H1 (cell line): ENCODE results near the gene C1GALT1C1. TPM values are rescaled to one million over a fixed set of nuclear protein-coding genes. Genes with fewer than 3 reads are reported as not detected.

Source experiments
- CTCF ChIA-PET: fragments of 300-600 bp; sonication (Branson Sonifier 250); formaldehyde crosslinking; loops from one replicate; lab custom pipeline; 2021; ENCODE audit not compliant: partially characterized antibody; lab: Charles Lee
- POLR2A ChIA-PET: fragments of 300-600 bp; sonication (Branson Sonifier 250); formaldehyde crosslinking; loops from one replicate; lab custom pipeline; 2021; ENCODE audit warnings: inconsistent platforms; ENCODE audit not compliant: partially characterized antibody; lab: Charles Lee
- DNase-seq, 2 experiments: peaks; one replicate each; pipeline versions ENCODE4 v3.0.0 to v3.0.0-alpha.2; 2010 to 2022; ENCODE audit warnings: low spot score in 2 of 2, low read depth in 1 of 2, mixed read lengths in 1 of 2
- FAIRE-seq: peaks from 2 replicates; lab custom pipeline; 2011; peaks lifted over from hg19 to GRCh38; lab: Jason Lieb, UNC
- H2AFZ ChIP-seq: 2 replicates; pipeline ENCODE4 v1.8.1; 2012; ENCODE audit warnings: low read length, inconsistent platforms
- H2AK5ac ChIP-seq: 2 replicates; pipeline ENCODE4 v1.6.1; 2013; ENCODE audit warnings: low read depth, low read length
- H2BK120ac ChIP-seq: replicated peaks from 2 replicates; pipeline ENCODE3; 2013; ENCODE audit warnings: low read depth, low read length, inconsistent platforms
- H2BK12ac ChIP-seq: 2 replicates; pipeline ENCODE4 v1.6.1; 2013; ENCODE audit warnings: low read depth, low read length
- H2BK15ac ChIP-seq: 2 replicates; pipeline ENCODE4 v1.6.1; 2013; ENCODE audit warnings: low read length
- H2BK20ac ChIP-seq: 2 replicates; pipeline ENCODE4 v1.6.1; 2013; ENCODE audit warnings: low read length
- H2BK5ac ChIP-seq: 2 replicates; pipeline ENCODE4 v1.6.1; 2013; ENCODE audit warnings: low read depth, low read length
- H3K14ac ChIP-seq: 2 replicates; pipeline ENCODE4 v1.6.1; 2013; ENCODE audit warnings: inconsistent platforms; ENCODE audit not compliant: insufficient read length
- H3K18ac ChIP-seq: 2 replicates; pipeline ENCODE4 v1.6.1; 2013; ENCODE audit warnings: low read length; ENCODE audit errors: extremely low read depth
- H3K23ac ChIP-seq: 2 replicates; pipeline ENCODE4 v1.6.1; 2013; ENCODE audit warnings: inconsistent platforms; ENCODE audit not compliant: insufficient read length
- H3K23me2 ChIP-seq: 2 replicates; pipeline ENCODE4 v1.6.1; 2013; ENCODE audit warnings: low read depth, low read length
- H3K27ac ChIP-seq: 2 replicates; pipeline ENCODE4 v1.6.1; 2011; ENCODE audit warnings: low read depth, low read length, inconsistent platforms
- H3K27me3 ChIP-seq, 4 experiments: replicated peaks in 1 of 4; 1 replicate in 1 of 4; 2 replicates in 3 of 4; pipeline versions ENCODE4 v1.6.1 to v1.8.1; 2011 to 2013; ENCODE audit warnings: low read length in 3 of 4, mild to moderate bottlenecking in 3 of 4, inconsistent platforms in 2 of 4, mixed read lengths in 2 of 4, moderate library complexity in 1 of 4; ENCODE audit not compliant: control insufficient read depth in 3 of 4, insufficient read depth in 3 of 4; ENCODE audit errors: extremely low read depth in 1 of 4
- H3K36me3 ChIP-seq, 4 experiments: 2 replicates each; pipeline versions ENCODE4 v1.6.1 to v1.8.1; 2011 to 2013; ENCODE audit warnings: mild to moderate bottlenecking in 4 of 4, low read length in 3 of 4, moderate library complexity in 2 of 4, control low read depth in 1 of 4, inconsistent platforms in 1 of 4; ENCODE audit not compliant: insufficient read depth in 4 of 4, control insufficient read depth in 2 of 4
- H3K4ac ChIP-seq: replicated peaks from 2 replicates; pipeline ENCODE3; 2013; ENCODE audit warnings: low read length, low read depth, mixed read lengths, inconsistent platforms; ENCODE audit not compliant: insufficient read length
- H3K4me1 ChIP-seq, 4 experiments: replicated peaks in 1 of 4; 1 replicate in 1 of 4; 2 replicates in 3 of 4; pipeline versions ENCODE4 v1.6.1 to v1.8.1; 2011 to 2013; ENCODE audit warnings: low read length in 3 of 4, inconsistent platforms in 2 of 4, mixed read lengths in 1 of 4; ENCODE audit not compliant: insufficient read depth in 4 of 4, control insufficient read depth in 3 of 4
- H3K4me2 ChIP-seq, 2 experiments: 2 replicates each; pipeline versions ENCODE4 v1.6.1 to v1.8.1; 2011 to 2013; ENCODE audit warnings: low read depth in 2 of 2, low read length in 2 of 2, control low read depth in 1 of 2, inconsistent platforms in 1 of 2, mild to moderate bottlenecking in 1 of 2; ENCODE audit not compliant: insufficient read depth in 1 of 2
- H3K4me3 ChIP-seq, 4 experiments: fragments of 200-600, 300-600 bp in 1 of 4; sonication (generic), shearing (Covaris generic), sonication (Bioruptor Twin) in 1 of 4; 2 replicates each; pipeline versions ENCODE4 v1.5.1 to v1.8.1; 2011 to 2016; ENCODE audit warnings: low read length in 4 of 4, low read depth in 3 of 4, control low read depth in 2 of 4, inconsistent platforms in 2 of 4, mild to moderate bottlenecking in 2 of 4, mixed read lengths in 1 of 4, moderate library complexity in 1 of 4; ENCODE audit not compliant: insufficient read depth in 2 of 4; ENCODE audit errors: extremely low read depth in 1 of 4
- H3K56ac ChIP-seq: replicated peaks from 2 replicates; pipeline ENCODE3; 2013; ENCODE audit warnings: low read depth, mild to moderate bottlenecking, mixed read lengths, low read length, inconsistent platforms; ENCODE audit not compliant: insufficient read length
- H3K79me1 ChIP-seq: 2 replicates; pipeline ENCODE4 v1.6.1; 2013; ENCODE audit warnings: low read depth, low read length, control low read depth
- H3K79me2 ChIP-seq, 2 experiments: 2 replicates each; pipeline versions ENCODE4 v1.6.1 to v1.8.1; 2012 to 2013; ENCODE audit warnings: low read length in 2 of 2, mild to moderate bottlenecking in 2 of 2, inconsistent platforms in 1 of 2; ENCODE audit not compliant: insufficient read depth in 2 of 2, control insufficient read depth in 1 of 2
- H3K9ac ChIP-seq, 4 experiments: replicated peaks in 1 of 4; 1 replicate in 1 of 4; 2 replicates in 3 of 4; pipeline versions ENCODE4 v1.6.1 to v1.8.1; 2011 to 2013; ENCODE audit warnings: low read depth in 3 of 4, low read length in 3 of 4, control low read depth in 2 of 4, mild to moderate bottlenecking in 2 of 4, moderate library complexity in 2 of 4, inconsistent platforms in 1 of 4; ENCODE audit errors: extremely low read depth in 1 of 4
- H3K9me3 ChIP-seq, 2 experiments: 2 replicates each; pipeline versions ENCODE4 v1.6.1 to v1.8.1; 2012 to 2013; ENCODE audit warnings: mild to moderate bottlenecking in 2 of 2, moderate library complexity in 2 of 2, control low read depth in 1 of 2, inconsistent platforms in 1 of 2, low read depth in 1 of 2, low read length in 1 of 2, mixed read lengths in 1 of 2; ENCODE audit not compliant: insufficient read depth in 2 of 2
- H4K20me1 ChIP-seq, 2 experiments: replicated peaks in 1 of 2; 2 replicates each; pipeline versions ENCODE3 to v1.8.1; 2011 to 2013; ENCODE audit warnings: inconsistent platforms in 2 of 2, low read length in 2 of 2, mild to moderate bottlenecking in 1 of 2; ENCODE audit not compliant: insufficient read depth in 2 of 2, control insufficient read depth in 1 of 2
- H4K5ac ChIP-seq: 2 replicates; pipeline ENCODE4 v1.6.1; 2013; ENCODE audit warnings: low read length, low read depth, mixed read lengths, inconsistent platforms; ENCODE audit not compliant: insufficient read length
- H4K8ac ChIP-seq: 2 replicates; pipeline ENCODE4 v1.8.0; 2013; ENCODE audit warnings: mild to moderate bottlenecking, moderate library complexity, low read length, inconsistent platforms; ENCODE audit not compliant: insufficient read depth; ENCODE audit errors: extremely low read depth
- H4K91ac ChIP-seq: replicated peaks from 2 replicates; pipeline ENCODE3; 2013; ENCODE audit warnings: low read length, mixed read lengths, inconsistent platforms; ENCODE audit not compliant: insufficient read length
- CHD2 ChIP-seq: IDR thresholded peaks from 2 replicates; pipeline ENCODE4 v1.6.1; 2012; ENCODE audit warnings: low read length, improper control_type of control experiment
- GTF2F1 ChIP-seq: IDR thresholded peaks from 2 replicates; pipeline ENCODE4 v1.6.1; 2012; ENCODE audit warnings: low read depth, low read length, improper control_type of control experiment, borderline replicate concordance
- HDAC2 ChIP-seq, 2 experiments: fragments of 300-600 bp in 1 of 2; sonication (generic) in 1 of 2; IDR thresholded peaks; 2 replicates each; pipeline ENCODE4 v1.6.1; 2011 to 2012; ENCODE audit warnings: low read depth in 2 of 2, low read length in 2 of 2, mild to moderate bottlenecking in 2 of 2, moderate library complexity in 2 of 2, borderline replicate concordance in 1 of 2, inconsistent platforms in 1 of 2
- JUN ChIP-seq: IDR thresholded peaks from 2 replicates; pipeline ENCODE4 v1.6.1; 2011; ENCODE audit warnings: low read depth, mild to moderate bottlenecking, improper control_type of control experiment, low read length
- KDM4A ChIP-seq: IDR thresholded peaks from one replicate; pipeline ENCODE4 v1.7.1; 2012; ENCODE audit warnings: low read depth, mild to moderate bottlenecking, moderate library complexity, low read length, inconsistent platforms; ENCODE audit not compliant: severe bottlenecking
- NRF1 ChIP-seq: IDR thresholded peaks from 2 replicates; pipeline ENCODE4 v1.6.1; 2011; ENCODE audit warnings: mild to moderate bottlenecking, low read depth, low read length, improper control_type of control experiment
- POLR2A ChIP-seq, 2 experiments: IDR thresholded peaks; 1 replicate in 1 of 2; 2 replicates in 1 of 2; pipeline ENCODE4 v1.6.1; 2011; ENCODE audit warnings: low read depth in 2 of 2, low read length in 2 of 2, mild to moderate bottlenecking in 2 of 2; ENCODE audit errors: control extremely low read depth in 1 of 2
- POLR2AphosphoS5 ChIP-seq: IDR thresholded peaks from 2 replicates; pipeline ENCODE4 v1.6.1; 2011; ENCODE audit warnings: low read depth, low read length
- TCF12 ChIP-seq: IDR thresholded peaks from 2 replicates; pipeline ENCODE4 v1.6.1; 2011; ENCODE audit warnings: low read depth, mild to moderate bottlenecking, low read length
- USF2 ChIP-seq: IDR thresholded peaks from 2 replicates; pipeline ENCODE4 v1.6.1; 2011; ENCODE audit warnings: low read length, improper control_type of control experiment
- WGBS, 2 experiments: shearing (Covaris generic) in 1 of 2; methylation state at CpG; one replicate each; pipeline versions ENCODE4 v1.1.6 to v1.1.7; 2013 to 2015; ENCODE audit warnings: low lambda C conversion rate in 2 of 2, mixed read lengths in 2 of 2, inconsistent platforms in 1 of 2, low coverage in 1 of 2, missing lambda C conversion rate in 1 of 2; ENCODE audit not compliant: insufficient replicate concordance in 2 of 2, insufficient coverage in 1 of 2, insufficient read length in 1 of 2; ENCODE audit errors: extremely low coverage in 1 of 2, missing lambda C conversion rate in 1 of 2; 5-methylcytosine and 5-hydroxymethylcytosine counted together
- polyA plus RNA-seq, 7 experiments: library from polyadenylated mRNA; depleted of rRNA in 3 of 7; stranded (reverse) in 5 of 7; unstranded in 2 of 7; fragments of >200 nt in 5 of 7; fragments of 200-250 nt in 2 of 7; gene quantifications; 1 replicate in 5 of 7; 2 replicates in 1 of 7; 4 replicates in 1 of 7; pipeline versions ENCODE4 v1.2.1 to v1.2.3, GENCODE V29; 2011 to 2013; ENCODE audit warnings: missing spikeins in 2 of 7, mixed read lengths in 2 of 7
- total RNA-seq: library from RNA; stranded (reverse); fragmentation: NEBNext Ultra II Directional; extraction: Animal tissue kit (Norgen Biotek cat#: 25700); gene quantifications from 2 replicates; pipeline ENCODE4 v1.2.1, GENCODE V29; 2021

The C1GALT1C1 gene
- total and polyA plus RNA-seq, 2 of the 8 experiments (the other 6 are each of a cell fraction or from before 2014, with no cell fraction given): 12.5 to 13.9 TPM

GRCh38 chrX:120647127-120647526 lies 17.3 kb upstream of the C1GALT1C1 start:
- Histone ChIP-seq H3K18ac (no peak overlapping the region), H2BK120ac (no peak overlapping the region), H3K4ac (no peak overlapping the region), H2BK5ac (no peak overlapping the region), H2BK15ac (no peak overlapping the region), H2BK12ac (no peak overlapping the region), H3K56ac (no peak overlapping the region), H2AK5ac (no peak overlapping the region), H4K8ac (no peak overlapping the region), H4K5ac (no peak overlapping the region), H3K36me3 (no peaks in the 10 kb centered on the region), H3K79me2 (no peaks in the 10 kb centered on the region), H3K9me3 (no peaks in the 10 kb centered on the region), H2BK20ac (no peak overlapping the region), H4K20me1 (no peaks in the 10 kb centered on the region), H3K27ac (no peak overlapping the region), H3K9ac (no peak overlapping the region), H2AFZ (no peak overlapping the region), H3K23me2 (no peaks in the 10 kb centered on the region), H4K91ac (no peak overlapping the region), H3K4me1 (no peaks in the 10 kb centered on the region), H3K79me1 (no peaks in the 10 kb centered on the region), H3K27me3 (no peaks in the 10 kb centered on the region), H3K4me2 (no peak overlapping the region), H3K14ac (no peak overlapping the region), H3K4me3 (no peak overlapping the region), H3K23ac (no peak overlapping the region)
- ChIA-PET POLR2A (interaction anchor here (0.6 kb wide), 1 partner anchor 62 kb away, joined by 5 read pairs; no protein-coding TSS in a partner anchor), CTCF (no interaction called here)
- no peak for FAIRE-seq
- WGBS, 2 experiments: 81% methylated on average over 4 of the region's 4 CpGs; no CpG with 5 or more reads in 1 of the 2 experiments
- no peak for DNase-seq
- TF ChIP-seq USF2 (no peak), KDM4A (no peak), HDAC2 (IDR thresholded peaks at IDR 0.05; ENCODE audit: borderline replicate concordance in 1 of 2, low read depth in 2 of 2, low read length in 2 of 2) (no peak), NRF1 (no peak), JUN (no peak), CHD2 (no peak), GTF2F1 (no peak), POLR2AphosphoS5 (no peak), TCF12 (no peak), POLR2A (IDR thresholded peaks at IDR 0.05; ENCODE audit: control extremely low read depth in 1 of 2, low read depth in 2 of 2, low read length in 2 of 2) (no peak)
